B cell (primary cell): ENCODE data around the gene MTERF1. TPM values are rescaled to one million over a fixed set of nuclear protein-coding genes. Genes with fewer than 3 reads are reported as not detected.

Experiments
- ATAC-seq: fragments of 200-7000 bp; cut with Tn5 transposase; one replicate; pipeline ENCODE4 v1.10.0; 2021; ENCODE audit warnings: low read depth, mild to moderate bottlenecking, moderate number of reproducible peaks, moderate library complexity
- CTCF ChIA-PET: fragments of 350-600 bp; sonication (Branson Sonifier 250); formaldehyde crosslinking; loops from one replicate; lab custom pipeline; 2021; ENCODE audit warnings: antibody characterized with exemption, inconsistent platforms; lab: Charles Lee
- POLR2A ChIA-PET: fragments of 350-600 bp; sonication (Branson Sonifier 250); formaldehyde crosslinking; loops from one replicate; lab custom pipeline; 2021; ENCODE audit warnings: antibody characterized with exemption; lab: Charles Lee
- DNase-seq: peaks from one replicate; pipeline ENCODE4 v3.0.0; 2013
- H2AFZ ChIP-seq: 2 replicates; pipeline ENCODE4 v1.6.1; 2012; ENCODE audit warnings: mild to moderate bottlenecking, low read depth, low read length; ENCODE audit not compliant: insufficient read depth, poor library complexity, severe bottlenecking
- H3K27ac ChIP-seq, 2 donors: 1 replicate in 1 of 2; 2 replicates in 1 of 2; pipeline ENCODE4 v1.5.1; 2012 to 2013; ENCODE audit warnings: low read length in 2 of 2, mild to moderate bottlenecking in 2 of 2, moderate library complexity in 1 of 2
- H3K27me3 ChIP-seq, 4 experiments: fragments of 200-600 bp in 1 of 4; sonication (generic) in 1 of 4; replicated peaks in 1 of 4; 1 replicate in 2 of 4; 2 replicates in 2 of 4; pipeline versions ENCODE4 v1.6.1 to v1.7.0; 2013 to 2016; ENCODE audit warnings: low read length in 3 of 4, mild to moderate bottlenecking in 2 of 4, mixed read lengths in 1 of 4, moderate library complexity in 1 of 4; ENCODE audit not compliant: insufficient read depth in 4 of 4, control insufficient read depth in 3 of 4; ENCODE audit errors: control extremely low read depth in 1 of 4
- H3K36me3 ChIP-seq, 2 experiments: replicated peaks in 1 of 2; 1 replicate in 1 of 2; 2 replicates in 1 of 2; pipeline versions ENCODE4 v1.6.1 to v1.7.1; 2013; ENCODE audit warnings: low read length in 1 of 2; ENCODE audit not compliant: insufficient read depth in 2 of 2, control insufficient read depth in 1 of 2; ENCODE audit errors: control extremely low read depth in 1 of 2, extremely low read depth in 1 of 2
- H3K4me1 ChIP-seq, 2 donors: fragments of 200-600 bp in 1 of 2; sonication (generic) in 1 of 2; 1 replicate in 1 of 2; 2 replicates in 1 of 2; pipeline versions ENCODE4 v1.5.1 to v1.6.1; 2013 to 2017; ENCODE audit warnings: low read length in 2 of 2; ENCODE audit not compliant: control insufficient read depth in 2 of 2, insufficient read depth in 2 of 2
- H3K4me2 ChIP-seq: replicated peaks from 2 replicates; pipeline ENCODE3; 2012; ENCODE audit warnings: mild to moderate bottlenecking, low read depth, low read length; ENCODE audit not compliant: poor library complexity, severe bottlenecking
- H3K4me3 ChIP-seq, 5 experiments: fragments of 200-600 bp in 1 of 5; sonication (generic) in 1 of 5; 1 replicate in 3 of 5; 2 replicates in 2 of 5; pipeline versions ENCODE4 v1.5.1 to v1.7.0; 2011 to 2016; ENCODE audit warnings: low read length in 4 of 5, mild to moderate bottlenecking in 4 of 5, low read depth in 2 of 5, control low read depth in 1 of 5, moderate library complexity in 1 of 5; ENCODE audit not compliant: insufficient read depth in 1 of 5; ENCODE audit errors: control extremely low read depth in 1 of 5, extremely low read depth in 1 of 5
- H3K79me2 ChIP-seq: fragments of 200-600 bp; sonication (generic); one replicate; pipeline ENCODE4 v1.6.0; 2016; ENCODE audit warnings: low read length; ENCODE audit not compliant: control insufficient read depth, insufficient read depth
- H3K9ac ChIP-seq: fragments of 200-600 bp; sonication (generic); 2 replicates; pipeline ENCODE4 v1.6.1; 2017; ENCODE audit warnings: mild to moderate bottlenecking, low read length, moderate library complexity
- H3K9me3 ChIP-seq, 3 donors: one replicate each; pipeline versions ENCODE4 v1.6.1 to v1.7.1; 2013; ENCODE audit warnings: low read length in 2 of 3; ENCODE audit not compliant: control insufficient read depth in 2 of 3, insufficient read depth in 1 of 3; ENCODE audit errors: control extremely low read depth in 1 of 3
- H4K20me1 ChIP-seq: 2 replicates; pipeline ENCODE4 v1.6.0; 2012; ENCODE audit warnings: mild to moderate bottlenecking, low read length; ENCODE audit not compliant: insufficient read depth, control insufficient read depth, poor library complexity, severe bottlenecking
- H3K27ac Mint-ChIP-seq: one replicate; pipeline ENCODE4 v1.8.0; 2021; ENCODE audit warnings: mixed read lengths
- H3K27me3 Mint-ChIP-seq: one replicate; pipeline ENCODE4 v1.8.0; 2021; ENCODE audit warnings: mixed read lengths
- H3K4me1 Mint-ChIP-seq: one replicate; pipeline ENCODE4 v1.8.0; 2021; ENCODE audit warnings: mixed read lengths
- H3K4me3 Mint-ChIP-seq: one replicate; pipeline ENCODE4 v1.8.0; 2021; ENCODE audit warnings: mixed read lengths
- H3K9me3 Mint-ChIP-seq: one replicate; pipeline ENCODE4 v1.8.0; 2022; ENCODE audit warnings: mixed read lengths; ENCODE audit not compliant: insufficient read depth
- EZH2 ChIP-seq: IDR thresholded peaks from 2 replicates; pipeline ENCODE4 v1.6.1; 2012; ENCODE audit warnings: borderline replicate concordance, low read depth, mild to moderate bottlenecking, moderate library complexity, low read length; ENCODE audit not compliant: insufficient read depth, poor library complexity, severe bottlenecking
- WGBS: methylation state at CpG from one replicate; pipeline ENCODE4 v1.1.5; 2013; ENCODE audit warnings: missing lambda C conversion rate; ENCODE audit not compliant: insufficient coverage; 5-methylcytosine and 5-hydroxymethylcytosine counted together
- intact Hi-C: fragments of 100-400 bp; cut with micrococcal nuclease; formaldehyde crosslinking; loops from one replicate; pipeline ENCODE4 v1.10.0; 2022
- polyA plus RNA-seq: library from polyadenylated mRNA; depleted of rRNA; stranded (reverse); fragments of >200 nt; gene quantifications from 2 replicates; pipeline ENCODE4 v1.2.3, GENCODE V29; 2012
- total RNA-seq, 2 donors: library from RNA; stranded (reverse); fragments of 120-200 nt in 1 of 2; gene quantifications; 1 replicate in 1 of 2; 2 replicates in 1 of 2; pipeline versions ENCODE4 v1.2.3 to v1.2.4, GENCODE V29; 2013 to 2022
- TF ChIP-seq, protein P1 (sequence below): fragments of 200-600 bp; IDR thresholded peaks from one replicate; pipeline ENCODE4 v1.8.0; 2022; ENCODE audit warnings: antibody characterized with exemption, mild to moderate bottlenecking

Gene MTERF1
- total and polyA plus RNA-seq, 2 donors (not counting 1 experiment from before 2014, with no cell fraction given), result 5.4 to 34.4 TPM

DNA sequence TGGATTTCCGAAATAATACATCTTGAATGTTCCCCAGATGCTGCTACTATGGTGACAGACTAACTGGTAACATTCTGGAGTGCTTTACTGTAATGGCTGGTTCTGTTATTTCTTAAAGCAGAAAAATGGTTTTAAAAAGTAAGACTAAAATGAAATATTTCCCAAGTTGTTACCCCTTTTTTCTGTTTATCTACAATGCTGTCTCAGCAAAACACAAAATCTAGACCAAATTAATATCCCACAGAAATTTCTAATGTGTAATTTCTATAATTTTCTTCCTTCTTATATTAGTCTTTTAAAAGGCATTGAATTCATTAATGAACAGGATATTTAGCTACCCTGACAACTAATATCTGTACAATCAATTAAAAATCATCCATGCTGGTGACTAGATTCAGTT is 19.1 kb upstream of the MTERF1 start:
- Histone ChIP-seq H3K4me1 (no peaks in the 10 kb centered on the region), H2AFZ (no peak overlapping the region), H4K20me1 (no peaks in the 10 kb centered on the region), H3K4me3 (no peak overlapping the region), H3K79me2 (no peaks in the 10 kb centered on the region), H3K4me2 (no peak overlapping the region), H3K36me3 (no peaks in the 10 kb centered on the region), H3K27ac (no peak overlapping the region), H3K27me3 (no peaks in the 10 kb centered on the region), H3K9ac (no peak overlapping the region), H3K9me3 (no peaks in the 10 kb centered on the region)
- H3K9me3 Mint-ChIP-seq, result no peaks in the 10 kb centered on the region
- DNase-seq (no peak), ATAC-seq (no peak)
- ChIA-PET CTCF (no interaction called here), POLR2A (no interaction called here)
- intact Hi-C loops, result no loop called here
- H3K27ac Mint-ChIP-seq, result no peak overlapping the region
- TF ChIP-seq, protein P1, sequence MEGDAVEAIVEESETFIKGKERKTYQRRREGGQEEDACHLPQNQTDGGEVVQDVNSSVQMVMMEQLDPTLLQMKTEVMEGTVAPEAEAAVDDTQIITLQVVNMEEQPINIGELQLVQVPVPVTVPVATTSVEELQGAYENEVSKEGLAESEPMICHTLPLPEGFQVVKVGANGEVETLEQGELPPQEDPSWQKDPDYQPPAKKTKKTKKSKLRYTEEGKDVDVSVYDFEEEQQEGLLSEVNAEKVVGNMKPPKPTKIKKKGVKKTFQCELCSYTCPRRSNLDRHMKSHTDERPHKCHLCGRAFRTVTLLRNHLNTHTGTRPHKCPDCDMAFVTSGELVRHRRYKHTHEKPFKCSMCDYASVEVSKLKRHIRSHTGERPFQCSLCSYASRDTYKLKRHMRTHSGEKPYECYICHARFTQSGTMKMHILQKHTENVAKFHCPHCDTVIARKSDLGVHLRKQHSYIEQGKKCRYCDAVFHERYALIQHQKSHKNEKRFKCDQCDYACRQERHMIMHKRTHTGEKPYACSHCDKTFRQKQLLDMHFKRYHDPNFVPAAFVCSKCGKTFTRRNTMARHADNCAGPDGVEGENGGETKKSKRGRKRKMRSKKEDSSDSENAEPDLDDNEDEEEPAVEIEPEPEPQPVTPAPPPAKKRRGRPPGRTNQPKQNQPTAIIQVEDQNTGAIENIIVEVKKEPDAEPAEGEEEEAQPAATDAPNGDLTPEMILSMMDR, result no peak
- TF ChIP-seq EZH2, result no peak
- H3K4me1 Mint-ChIP-seq, result no peaks in the 10 kb centered on the region
- H3K27me3 Mint-ChIP-seq, result peaks cover 3% of the 10 kb centered on the region
- no peak overlapping the region for H3K4me3 Mint-ChIP-seq
- WGBS, result no CpG with 5 or more reads among the region's 1 CpG

DNA sequence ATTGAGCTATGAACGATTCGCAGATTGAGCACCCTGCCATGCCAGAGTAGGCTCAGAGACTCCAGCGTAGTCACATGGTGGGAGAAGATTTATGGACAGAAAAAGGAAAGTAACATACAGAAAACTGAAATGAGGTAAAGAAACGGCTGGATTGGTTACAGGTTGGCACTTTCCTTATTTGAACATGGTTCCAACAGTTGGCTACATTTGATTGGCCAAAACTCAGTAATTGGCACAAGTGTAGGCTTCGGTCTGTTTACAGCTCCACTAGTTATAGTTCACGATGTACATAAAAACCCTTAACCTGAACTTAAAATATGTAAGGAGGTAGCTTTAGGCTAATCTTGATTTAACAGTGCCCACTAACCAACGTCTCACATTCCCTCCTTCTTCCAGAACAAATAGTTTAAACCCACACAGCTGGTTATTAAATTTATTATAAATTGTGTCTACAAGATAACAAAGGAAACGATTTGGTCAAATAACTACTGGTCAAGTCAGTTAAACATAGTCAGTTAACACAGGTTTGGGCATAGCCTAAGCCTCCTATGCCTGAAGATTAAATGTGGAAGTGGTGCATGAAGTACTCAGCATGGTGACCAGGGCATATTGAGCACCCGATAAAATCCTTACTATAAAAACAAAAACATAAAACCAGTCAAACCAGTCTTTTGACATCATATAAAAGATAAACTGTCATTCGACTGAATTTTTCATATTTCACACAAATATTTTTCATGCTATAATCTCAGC is 17.9 kb upstream of the MTERF1 start:
- Mint-ChIP-seq H3K9me3 (no peaks in the 10 kb centered on the region), H3K27me3 (peaks cover 6% of the 10 kb centered on the region), H3K27ac (no peak overlapping the region), H3K4me3 (no peak overlapping the region), H3K4me1 (no peaks in the 10 kb centered on the region)
- no peak for TF ChIP-seq EZH2
- TF ChIP-seq, protein P1, result no peak
- no peaks in the 10 kb centered on the region for H3K9me3 ChIP-seq
- no peak overlapping the region for H3K4me2 ChIP-seq
- no peaks in the 10 kb centered on the region for H3K36me3 ChIP-seq
- ChIA-PET CTCF (no interaction called here), POLR2A (no interaction called here)
- H3K27ac ChIP-seq, result no peak overlapping the region
- H3K4me1 ChIP-seq, result no peaks in the 10 kb centered on the region
- H3K4me3 ChIP-seq, result no peak overlapping the region
- intact Hi-C loops, result no loop called here
- 70% methylated on average over 1 of the region's 10 CpGs for WGBS
- no peak overlapping the region for H2AFZ ChIP-seq
- H4K20me1 ChIP-seq, result no peaks in the 10 kb centered on the region
- no peak for DNase-seq
- H3K9ac ChIP-seq, result no peak overlapping the region
- H3K27me3 ChIP-seq, result no peaks in the 10 kb centered on the region
- H3K79me2 ChIP-seq, result no peaks in the 10 kb centered on the region
- ATAC-seq, result no peak
